Adrenal gland (tissue), 12 donors: ENCODE measurements around the gene TMEM236. TPM values are rescaled to one million over a fixed set of nuclear protein-coding genes. Genes with fewer than 3 reads are reported as not detected.

Source experiments
- DNase-seq, 7 donors: peaks; one replicate each; pipeline ENCODE4 v3.0.0-alpha.2; 2019 to 2020
- H3K27ac ChIP-seq, 5 donors: fragments of 200-600 bp; sonication (generic) in 4 of 5; 1 replicate in 3 of 5; 2 replicates in 2 of 5; pipeline versions ENCODE4 v1.5.1 to v1.8.0; 2016 to 2020; ENCODE audit warnings: mild to moderate bottlenecking in 1 of 5
- H3K27me3 ChIP-seq: fragments of 200-600 bp; 2 replicates; pipeline ENCODE4 v1.8.0; 2021
- H3K36me3 ChIP-seq, 2 donors: fragments of 200-600 bp; replicated peaks in 1 of 2; 1 replicate in 1 of 2; 2 replicates in 1 of 2; pipeline versions ENCODE4 v1.5.1 to v1.8.0; 2018 to 2022
- H3K4me1 ChIP-seq, 2 donors: fragments of 200-600 bp; replicated peaks in 1 of 2; 1 replicate in 1 of 2; 2 replicates in 1 of 2; pipeline versions ENCODE4 v1.5.1 to v1.8.0; 2018 to 2021
- H3K4me3 ChIP-seq, 4 donors: fragments of 200-600 bp; sonication (generic) in 3 of 4; one replicate each; pipeline ENCODE4 v1.5.1; 2016 to 2018
- H3K9me3 ChIP-seq, 3 donors: fragments of 200-600 bp; sonication (generic) in 1 of 3; replicated peaks in 1 of 3; 1 replicate in 2 of 3; 2 replicates in 1 of 3; pipeline versions ENCODE4 v1.5.1 to v1.8.0; 2016 to 2021
- CTCF ChIP-seq, 6 experiments: fragments of 450-650 bp in 4 of 6; fragments of 200-600 bp in 2 of 6; sonication (generic) in 1 of 6; IDR thresholded peaks; 1 replicate in 5 of 6; 2 replicates in 1 of 6; pipeline versions ENCODE4 v1.5.1 to v1.8.0; 2016 to 2021; ENCODE audit warnings: antibody characterized with exemption in 6 of 6, mild to moderate bottlenecking in 2 of 6, moderate library complexity in 1 of 6
- POLR2A ChIP-seq, 2 donors: fragments of 450-650 bp; IDR thresholded peaks; one replicate each; pipeline ENCODE4 v1.6.1; 2017; ENCODE audit warnings: antibody characterized with exemption in 2 of 2, mild to moderate bottlenecking in 2 of 2, moderate library complexity in 1 of 2
- WGBS, 4 donors: extraction: QIAGEN DNeasy Blood & Tissue Kit in 2 of 4; methylation state at CpG; one replicate each; pipeline versions ENCODE4 v1.1.5 to v1.1.7; 2013 to 2017; 5-methylcytosine and 5-hydroxymethylcytosine counted together
- intact Hi-C, 2 donors: fragments of 100-400 bp; cut with DNase I; formaldehyde crosslinking; loops; one replicate each; pipeline versions ENCODE4 v1.14.1 to v1.15.0; 2022 to 2023
- polyA plus RNA-seq, 3 donors: library from polyadenylated mRNA; stranded (reverse); fragments of 200-250 nt in 2 of 3; fragments of 350-450 nt in 1 of 3; fragmentation: Illumina TruSeq in 1 of 3; extraction: RNeasy Lipid Tissue Mini Kit (QIAGEN cat#74804) in 1 of 3; gene quantifications; one replicate each; pipeline ENCODE4 v1.2.3, GENCODE V29; 2013 to 2014
- total RNA-seq, 9 donors: library from RNA; depleted of rRNA in 4 of 9; stranded (reverse); fragments of >200 nt in 4 of 9; fragments of 120-200 nt in 1 of 9; fragmentation: NEBNext Ultra II Directional in 1 of 9; extraction: Animal tissue kit (Norgen Biotek cat#: 25700) in 1 of 9; gene quantifications; one replicate each; pipeline versions ENCODE4 v1.1.0 to v1.2.4, GENCODE V29; 2013 to 2023
- donor health status: healthy with polysubstance abuse.
- donor health status: Bipolar disorder and iron deficiency.
- donor health status: DM: yes; HTN: yes; CAD: no.
- donor health status: DM: no; HTN: no; CAD: no.
- donor health status: DM: no; HTN: no; CAD: no.
- donor health status: DM: yes; HTN: yes; CAD: no.

The TMEM236 gene
- total and polyA plus RNA-seq, 12 donors, result 0.24 to 2.8 (median 1.6) TPM

- Histone ChIP-seq H3K27me3 (no peaks in the 10 kb centered on the region), H3K4me1 (no peaks in the 10 kb centered on the region), H3K27ac (no peak overlapping the region), H3K36me3 (no peaks in the 10 kb centered on the region), H3K9me3 (no peaks in the 10 kb centered on the region), H3K4me3 (no peak overlapping the region)
- TF ChIP-seq POLR2A (IDR thresholded peaks at IDR 0.05), result no peak
- no peak for TF ChIP-seq CTCF (IDR thresholded peaks at IDR 0.05)
- WGBS, 4 donors, result 80 to 92% (median 88%) methylated on average over 7 of the region's 7 CpGs
- DNase-seq, result no peak
- intact Hi-C loops, result no loop called here
Observed at GRCh38 chr10:17725703-17726102, 26.3 kb upstream of the TMEM236 start.

GRCh38 chr10:17729630-17730029 is 22.4 kb upstream of the TMEM236 start:
- Histone ChIP-seq H3K36me3 (no peaks in the 10 kb centered on the region), H3K4me3 (no peak overlapping the region), H3K9me3 (no peaks in the 10 kb centered on the region), H3K27me3 (no peaks in the 10 kb centered on the region), H3K27ac (no peak overlapping the region), H3K4me1 (no peaks in the 10 kb centered on the region)
- no peak for TF ChIP-seq POLR2A (IDR thresholded peaks at IDR 0.05)
- TF ChIP-seq CTCF (IDR thresholded peaks at IDR 0.05), result no peak
- WGBS, 4 donors, result 89 to 95% (median 93%) methylated on average over 6 of the region's 6 CpGs
- no peak for DNase-seq
- intact Hi-C loops, result no loop called here

- no peak for DNase-seq
- intact Hi-C loops, result no loop called here
- Histone ChIP-seq H3K27ac (no peak overlapping the region), H3K4me3 (no peak overlapping the region), H3K9me3 (no peaks in the 10 kb centered on the region), H3K27me3 (no peaks in the 10 kb centered on the region), H3K36me3 (no peaks in the 10 kb centered on the region), H3K4me1 (no peaks in the 10 kb centered on the region)
- 84 to 90% (median 88%) methylated on average over 7 to 8 of the region's 8 CpGs for WGBS, 4 donors
- no peak for TF ChIP-seq POLR2A (IDR thresholded peaks at IDR 0.05)
Observed at GRCh38 chr10:17730667-17731066, 21.3 kb upstream of the TMEM236 start.

GRCh38 chr10:17731331-17732020 is 20.5 kb upstream of the TMEM236 start:
- no peaks in the 10 kb centered on the region for H3K9me3 ChIP-seq
- no peaks in the 10 kb centered on the region for H3K27me3 ChIP-seq
- no peaks in the 10 kb centered on the region for H3K36me3 ChIP-seq
- 69 to 73% (median 72%) methylated on average over 4 of the region's 4 CpGs for WGBS, 4 donors
- TF ChIP-seq POLR2A (IDR thresholded peaks at IDR 0.05) (no peak), CTCF (IDR thresholded peaks at IDR 0.05) (no peak)
- H3K4me3 ChIP-seq, result no peak overlapping the region
- no peak for DNase-seq
- intact Hi-C loops, result no loop called here
- no peak overlapping the region for H3K27ac ChIP-seq
- H3K4me1 ChIP-seq, result no peaks in the 10 kb centered on the region

- no peak overlapping the region for H3K27ac ChIP-seq
- TF ChIP-seq POLR2A (IDR thresholded peaks at IDR 0.05) (no peak), CTCF (IDR thresholded peaks at IDR 0.05) (no peak)
- H3K27me3 ChIP-seq, result no peaks in the 10 kb centered on the region
- intact Hi-C loops, result no loop called here
- no peak overlapping the region for H3K4me3 ChIP-seq
- H3K36me3 ChIP-seq, result no peaks in the 10 kb centered on the region
- WGBS, 4 donors, result 92 to 95% (median 93%) methylated on average over 6 of the region's 6 CpGs
- DNase-seq, result no peak
- H3K4me1 ChIP-seq, result no peaks in the 10 kb centered on the region
- H3K9me3 ChIP-seq, result no peaks in the 10 kb centered on the region
Observed at GRCh38 chr10:17733620-17734019, 18.4 kb upstream of the TMEM236 start.
